Smooth muscle cell of the brain vasculature (primary cell): ENCODE data around the gene CCDC71L.

Source experiments
- DNase-seq: peaks from one replicate; pipeline ENCODE4 v3.0.0-alpha.2; 2012; ENCODE audit warnings: low read depth, low spot score

The CCDC71L gene

GRCh38 chr7:106625678-106626301, 35.2 kb downstream of the CCDC71L start:
- DNase-seq: no peak

- no peak for DNase-seq
Measured at GRCh38 chr7:106623853-106624252, 37.1 kb downstream of the CCDC71L start.

GRCh38 chr7:106623315-106623660, 37.7 kb downstream of the CCDC71L start:
- no peak for DNase-seq

- no peak for DNase-seq
Measured at GRCh38 chr7:106622654-106623314, 38.2 kb downstream of the CCDC71L start.

- DNase-seq: no peak
Measured at GRCh38 chr7:106621393-106622132, 39.4 kb downstream of the CCDC71L start.

- DNase-seq: no peak
Measured at GRCh38 chr7:106620676-106621075, 40.3 kb downstream of the CCDC71L start.

GRCh38 chr7:106620034-106620433, 40.9 kb downstream of the CCDC71L start:
- no peak for DNase-seq

- DNase-seq: no peak
Measured at GRCh38 chr7:106619213-106619612, 41.7 kb downstream of the CCDC71L start.

- DNase-seq: no peak
Measured at GRCh38 chr7:106618480-106618879, 42.5 kb downstream of the CCDC71L start.

- no peak for DNase-seq
Measured at GRCh38 chr7:106617860-106618259, 43.1 kb downstream of the CCDC71L start.

- DNase-seq: no peak
Measured at GRCh38 chr7:106616708-106617051, 44.3 kb downstream of the CCDC71L start.

- DNase-seq: no peak
Measured at GRCh38 chr7:106615808-106616707, 44.9 kb downstream of the CCDC71L start.

- DNase-seq: no peak
Measured at GRCh38 chr7:106614751-106615150, 46.2 kb downstream of the CCDC71L start.

GRCh38 chr7:106613848-106614560, 47.0 kb downstream of the CCDC71L start:
- DNase-seq: no peak

- DNase-seq: no peak
Measured at GRCh38 chr7:106613279-106613678, 47.7 kb downstream of the CCDC71L start.

GRCh38 chr7:106612432-106612831, 48.5 kb downstream of the CCDC71L start:
- no peak for DNase-seq

- no peak for DNase-seq
Measured at GRCh38 chr7:106611911-106612310, 49.0 kb downstream of the CCDC71L start.

GRCh38 chr7:106610996-106611886, 49.7 kb downstream of the CCDC71L start:
- no peak for DNase-seq

GRCh38 chr7:106609416-106609815, 51.5 kb downstream of the CCDC71L start:
- no peak for DNase-seq

GRCh38 chr7:106608661-106609060, 52.3 kb downstream of the CCDC71L start:
- DNase-seq: no peak
